ENCODE results near the gene RGL2.

Gene RGL2

DNA sequence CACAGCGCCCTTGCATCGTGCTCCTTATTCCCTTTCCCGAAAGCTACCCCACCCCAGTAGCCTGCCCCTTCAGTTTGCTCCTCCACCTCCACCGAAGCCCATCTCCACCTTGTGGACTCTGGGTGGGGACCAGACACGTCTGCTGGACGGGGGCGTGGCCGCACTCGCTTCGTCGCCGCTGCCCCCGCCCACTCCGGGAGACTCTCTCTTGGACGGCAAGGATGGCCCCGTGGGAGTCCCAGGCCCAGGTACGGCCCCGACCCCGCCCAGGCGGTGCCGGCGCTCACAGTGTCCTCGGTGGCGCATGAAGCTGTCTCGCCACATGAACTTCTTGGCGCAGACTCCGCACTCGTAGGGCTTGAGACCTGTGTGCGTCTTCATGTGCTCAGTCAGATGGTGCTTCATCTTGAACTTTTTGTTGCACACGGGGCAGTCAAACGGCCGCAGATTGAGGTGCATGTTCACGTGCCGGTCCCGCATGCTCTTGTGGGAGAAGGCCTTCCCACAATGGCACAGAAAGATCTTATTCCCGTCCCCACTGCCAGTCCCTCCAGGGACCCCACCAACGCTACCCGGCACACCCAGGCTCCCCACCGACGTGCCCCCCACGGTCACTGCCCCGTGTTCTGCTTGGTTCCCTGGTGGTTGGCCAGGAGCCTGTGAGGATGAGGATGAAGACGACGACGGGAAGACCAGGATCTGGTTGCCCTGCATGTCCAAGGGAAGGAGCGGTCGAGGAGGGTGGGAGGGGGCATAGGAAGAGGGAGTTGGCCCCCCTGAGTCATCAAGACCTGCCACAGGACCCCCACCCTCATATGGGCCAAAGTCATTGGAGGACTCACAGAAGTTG lies 16.4 kb upstream of the RGL2 start:
- no peak for TF ChIP-seq CTCF (IDR thresholded peaks at IDR 0.05; ENCODE audit: low read depth, low read length, missing control alignments)
- no peak for DNase-seq
- no peaks in the 10 kb centered on the region for H3K27me3 ChIP-seq (replicated peaks)
- H3K36me3 ChIP-seq (replicated peaks) = peaks cover 25% of the 10 kb centered on the region
- in situ Hi-C loops (cut with HindIII; ENCODE audit: low pct_ligation_motif_present, low sequenced_read_pairs) = no loop called here
- peak overlapping the region; percentile 93 for H3K27ac ChIP-seq
- peak overlapping the region; percentile 93 for H3K4me3 ChIP-seq (ENCODE audit: low read depth, low read length)

DNA sequence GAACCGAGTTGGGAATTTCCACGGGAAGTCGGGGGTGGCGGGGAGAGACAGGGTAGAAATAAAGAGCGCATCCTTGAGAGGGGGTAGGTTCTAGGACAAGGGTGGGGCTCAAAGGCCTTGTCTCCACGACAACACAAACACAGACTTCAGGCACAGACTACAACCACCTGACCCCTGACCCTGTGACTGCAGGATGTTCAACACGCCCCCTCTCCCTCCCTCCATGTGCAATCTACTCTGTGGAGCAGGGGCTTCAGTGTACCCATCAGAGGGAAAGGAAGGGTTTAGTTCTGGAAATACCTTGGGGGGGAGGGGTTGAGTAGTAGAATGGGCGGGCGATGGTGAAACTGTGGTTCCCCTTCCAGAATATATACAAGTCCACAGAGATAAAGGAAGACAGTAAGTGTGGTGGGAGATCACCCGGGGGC lies 15.8 kb upstream of the RGL2 start:
- no peaks in the 10 kb centered on the region for H3K27me3 ChIP-seq (replicated peaks)
- in situ Hi-C loops (cut with HindIII; ENCODE audit: low pct_ligation_motif_present, low sequenced_read_pairs) = no loop called here
- H3K4me3 ChIP-seq (ENCODE audit: low read depth, low read length) = peak overlapping the region; percentile 93
- peak; percentile 89 for DNase-seq
- H3K36me3 ChIP-seq (replicated peaks) = peaks cover 23% of the 10 kb centered on the region
- TF ChIP-seq CTCF (IDR thresholded peaks at IDR 0.05; ENCODE audit: low read depth, low read length, missing control alignments) = no peak
- H3K27ac ChIP-seq = peak overlapping the region; percentile 93

DNA sequence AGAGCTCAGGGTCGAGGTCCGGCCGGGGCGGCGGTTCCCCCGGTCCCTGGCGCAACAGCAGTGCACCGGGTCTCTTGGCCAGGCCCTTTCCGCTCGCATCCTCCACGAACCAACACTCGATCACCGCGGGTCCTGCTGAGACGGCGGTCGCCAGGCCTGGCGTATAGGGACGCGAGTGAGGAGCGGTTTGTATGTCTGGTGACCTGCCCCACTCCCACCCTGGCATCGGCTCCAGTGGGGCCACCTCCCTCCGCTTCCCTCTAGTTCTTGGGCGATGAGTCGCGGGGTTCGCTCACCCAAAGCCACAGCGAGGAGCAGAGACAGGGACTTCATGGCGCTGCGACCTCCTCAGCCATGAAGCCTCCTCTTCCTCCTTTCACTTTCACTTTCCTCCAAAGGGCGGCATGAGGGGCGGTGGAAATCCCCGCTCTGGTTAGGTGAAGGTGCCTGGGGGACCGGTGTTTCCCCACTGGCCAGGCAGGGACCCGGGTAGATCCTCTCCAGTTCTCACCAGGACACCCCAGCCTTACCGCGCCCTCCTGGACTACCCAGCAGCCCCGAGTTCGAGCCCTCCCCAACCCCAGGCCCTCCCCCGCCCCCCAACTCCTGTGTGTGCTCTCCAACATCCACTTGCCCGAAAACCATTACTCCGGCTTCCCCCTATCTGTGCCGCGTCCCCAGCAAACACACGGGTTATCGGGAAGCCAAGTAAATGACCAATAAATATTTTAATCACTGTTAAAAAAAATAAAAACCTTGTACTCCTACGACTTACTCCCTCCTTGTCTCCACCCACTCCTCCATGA lies 15.2 kb upstream of the RGL2 start, which contains the start of gene TAPBP:
Gene TAPBP, minus strand, starts transcription at position 370 of the 806 bp plus-strand sequence. Its CDS starts 37 bp downstream, at position 333.
- Histone ChIP-seq H3K4me3 (ENCODE audit: low read depth, low read length) (peak within 1 kb of the TSS; percentile 93), H3K27ac (peak within 1 kb of the TSS; percentile 93), H3K36me3 (replicated peaks) (peaks cover 17% of the 10 kb centered on the region), H3K27me3 (replicated peaks) (no peaks in the 10 kb centered on the region)
- TF ChIP-seq CTCF (IDR thresholded peaks at IDR 0.05; ENCODE audit: low read depth, low read length, missing control alignments) = no peak
- peak; percentile 45 for DNase-seq
- in situ Hi-C loops (cut with HindIII; ENCODE audit: low pct_ligation_motif_present, low sequenced_read_pairs) = no loop called here

DNA sequence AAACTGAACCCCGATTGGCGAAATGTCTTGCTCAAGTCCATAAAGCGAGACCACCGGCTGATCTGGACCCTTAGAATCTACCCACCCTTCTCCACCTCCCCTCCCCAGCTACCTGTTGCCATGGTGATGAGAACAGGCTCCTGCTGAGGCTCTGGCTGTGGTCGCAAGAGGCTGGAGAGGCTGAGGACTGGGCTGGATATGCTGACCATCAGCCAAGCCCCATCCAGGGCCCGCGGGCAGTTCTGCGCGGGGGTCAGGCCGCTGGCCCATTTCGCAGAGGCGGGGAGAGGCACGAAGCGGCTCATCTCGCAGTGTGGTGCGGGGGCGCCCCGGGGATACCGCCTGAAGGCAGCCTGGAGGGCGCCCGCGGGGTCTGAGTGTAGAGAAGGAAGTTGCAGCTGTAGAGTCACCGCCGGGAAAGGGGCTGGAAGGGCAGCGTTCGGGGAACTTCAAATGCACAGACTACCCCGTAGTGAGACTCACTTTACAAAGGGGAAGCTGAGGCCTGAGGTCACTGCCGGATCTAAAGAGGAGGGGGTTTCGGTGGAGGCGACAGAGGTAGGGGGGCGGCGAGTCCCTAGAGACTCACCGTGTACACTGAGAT lies 14.5 kb upstream of the RGL2 start:
- DNase-seq = peak; percentile 11
- peaks cover 15% of the 10 kb centered on the region for H3K36me3 ChIP-seq (replicated peaks)
- no peak for TF ChIP-seq CTCF (IDR thresholded peaks at IDR 0.05; ENCODE audit: low read depth, low read length, missing control alignments)
- peak overlapping the region; percentile 93 for H3K27ac ChIP-seq
- H3K27me3 ChIP-seq (replicated peaks) = no peaks in the 10 kb centered on the region
- peak overlapping the region; percentile 93 for H3K4me3 ChIP-seq (ENCODE audit: low read depth, low read length)
- in situ Hi-C loops (cut with HindIII; ENCODE audit: low pct_ligation_motif_present, low sequenced_read_pairs) = no loop called here

DNA sequence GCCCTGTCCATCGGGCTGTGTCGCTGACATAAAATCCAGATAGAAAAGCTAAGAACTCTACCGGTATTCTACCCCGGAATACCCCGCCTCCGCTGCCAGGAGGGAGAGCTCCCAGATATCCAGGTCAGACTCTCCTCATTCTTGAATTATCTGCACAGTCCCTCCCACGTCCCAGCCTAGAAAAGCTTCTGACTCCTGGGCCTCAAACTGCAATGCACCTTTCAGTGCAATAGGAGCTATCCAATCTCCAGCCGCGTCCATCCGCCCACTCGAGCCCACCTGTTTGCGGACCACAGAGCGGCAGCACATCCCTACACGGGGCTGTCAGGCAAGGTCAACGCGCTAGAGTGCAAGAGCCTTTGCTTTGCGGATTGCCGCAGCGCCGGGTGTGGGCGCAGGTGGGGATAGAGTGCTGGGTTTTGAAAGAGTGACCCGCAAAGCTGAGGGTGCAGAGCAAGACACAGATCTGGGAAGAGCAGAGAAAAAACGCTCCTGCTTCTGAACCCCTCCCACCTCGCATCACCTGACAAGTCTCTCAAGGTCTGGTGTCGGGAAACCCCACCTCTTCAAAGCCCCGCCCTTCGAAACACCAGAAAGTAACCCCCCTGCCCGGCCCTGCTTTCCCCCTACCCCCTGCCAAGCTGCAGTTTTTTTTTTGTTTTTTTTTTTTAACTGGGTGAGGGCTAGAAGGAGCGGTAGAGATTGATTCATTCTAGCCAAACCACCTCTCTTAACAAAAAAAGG lies 13.8 kb upstream of the RGL2 start:
- peaks cover 19% of the 10 kb centered on the region for H3K36me3 ChIP-seq (replicated peaks)
- in situ Hi-C loops (cut with HindIII; ENCODE audit: low pct_ligation_motif_present, low sequenced_read_pairs) = no loop called here
- H3K27me3 ChIP-seq (replicated peaks) = no peaks in the 10 kb centered on the region
- TF ChIP-seq CTCF (IDR thresholded peaks at IDR 0.05; ENCODE audit: low read depth, low read length, missing control alignments) = no peak
- DNase-seq = peak; percentile 55
- H3K27ac ChIP-seq = peak overlapping the region; percentile 93
- peak overlapping the region; percentile 93 for H3K4me3 ChIP-seq (ENCODE audit: low read depth, low read length)
